Keratinocyte (primary cell): ENCODE measurements around the gene APMAP. TPM values are rescaled to one million over a fixed set of nuclear protein-coding genes. Genes with fewer than 3 reads are reported as not detected.
"Not testable (repeated sequence)": the region's sequence is repeated elsewhere in the genome, so short reads cannot be mapped to it uniquely, and the experiment has no call there.

Source experiments
- DNase-seq: peaks from one replicate; pipeline ENCODE4 v3.0.0-alpha.2; 2011; ENCODE audit warnings: low read depth, missing footprints, low spot score
- FAIRE-seq: peaks from 2 replicates; lab custom pipeline; 2011; peaks lifted over from hg19 to GRCh38; lab: Jason Lieb, UNC
- H2AFZ ChIP-seq: 2 replicates; pipeline ENCODE4 v1.6.0; 2012; ENCODE audit warnings: low read length, control low read depth, inconsistent platforms; ENCODE audit not compliant: control insufficient read depth
- H3K27ac ChIP-seq: 2 replicates; pipeline ENCODE4 v1.5.1; 2011; ENCODE audit warnings: low read length; ENCODE audit not compliant: control insufficient read depth, insufficient read depth
- H3K27me3 ChIP-seq: 3 replicates; pipeline ENCODE4 v1.6.0; 2011; ENCODE audit warnings: low read length; ENCODE audit not compliant: control insufficient read depth, insufficient read depth; ENCODE audit errors: extremely low read depth
- H3K36me3 ChIP-seq, 2 experiments: 2 replicates in 1 of 2; 3 replicates in 1 of 2; pipeline ENCODE4 v1.5.1; 2011; ENCODE audit warnings: low read length in 2 of 2, mild to moderate bottlenecking in 1 of 2; ENCODE audit not compliant: control insufficient read depth in 2 of 2, insufficient read depth in 2 of 2; ENCODE audit errors: extremely low read depth in 1 of 2
- H3K4me1 ChIP-seq: 3 replicates; pipeline ENCODE4 v1.5.1; 2011; ENCODE audit warnings: low read length; ENCODE audit not compliant: control insufficient read depth, insufficient read depth; ENCODE audit errors: extremely low read depth
- H3K4me2 ChIP-seq: 3 replicates; pipeline ENCODE4 v1.6.0; 2011; ENCODE audit warnings: low read depth, low read length; ENCODE audit not compliant: control insufficient read depth, insufficient read depth; ENCODE audit errors: extremely low read depth
- H3K4me3 ChIP-seq, 3 experiments: fragments of 200-600 bp in 1 of 3; sonication (generic) in 1 of 3; 2 replicates in 2 of 3; 3 replicates in 1 of 3; pipeline ENCODE4 v1.5.1; 2011 to 2016; ENCODE audit warnings: low read length in 3 of 3, mild to moderate bottlenecking in 3 of 3, control low read depth in 2 of 3, inconsistent platforms in 1 of 3, low read depth in 1 of 3, mixed read lengths in 1 of 3, mixed run types in 1 of 3, moderate library complexity in 1 of 3; ENCODE audit not compliant: control insufficient read depth in 2 of 3, insufficient read depth in 2 of 3; ENCODE audit errors: extremely low read depth in 1 of 3
- H3K79me2 ChIP-seq: 2 replicates; pipeline ENCODE4 v1.6.0; 2012; ENCODE audit warnings: low read length; ENCODE audit not compliant: control insufficient read depth, insufficient read depth
- H3K9ac ChIP-seq: 3 replicates; pipeline ENCODE4 v1.6.0; 2011; ENCODE audit warnings: low read length; ENCODE audit not compliant: control insufficient read depth, insufficient read depth; ENCODE audit errors: extremely low read depth
- H3K9me1 ChIP-seq: 3 replicates; pipeline ENCODE4 v1.6.0; 2011; ENCODE audit warnings: low read length; ENCODE audit not compliant: control insufficient read depth, insufficient read depth; ENCODE audit errors: extremely low read depth
- H3K9me3 ChIP-seq: 2 replicates; pipeline ENCODE4 v1.5.1; 2012; ENCODE audit warnings: low read depth, low read length; ENCODE audit not compliant: control insufficient read depth
- H4K20me1 ChIP-seq: 3 replicates; pipeline ENCODE4 v1.6.0; 2011; ENCODE audit warnings: low read length; ENCODE audit not compliant: control insufficient read depth, insufficient read depth; ENCODE audit errors: extremely low read depth
- EZH2 ChIP-seq: IDR thresholded peaks from one replicate; pipeline ENCODE4 v1.6.1; 2012; ENCODE audit warnings: inconsistent platforms, mild to moderate bottlenecking, low read length, moderate library complexity
- dilution Hi-C: fragments of 300-500 bp; cut with MboI; formaldehyde crosslinking; loops from one replicate; pipeline ENCODE4 v1.7.0; 2020; ENCODE audit warnings: low sequenced_read_pairs; ENCODE audit not compliant: extremely low pct_ligation_motif_present
- polyA plus RNA-seq, 5 experiments: library from polyadenylated mRNA; depleted of rRNA in 3 of 5; stranded (reverse) in 3 of 5; stranded (forward) in 1 of 5; unstranded in 1 of 5; fragments of >200 nt; gene quantifications; 1 replicate in 1 of 5; 2 replicates in 3 of 5; 3 replicates in 1 of 5; pipeline versions ENCODE4 v1.2.1 to v1.2.3, GENCODE V29; 2011 to 2012; ENCODE audit warnings: missing spikeins in 2 of 5, low read depth in 1 of 5, low replicate concordance in 1 of 5
- TF ChIP-seq, protein P1 (sequence below), 3 experiments: IDR thresholded peaks in 1 of 3; conservative IDR thresholded peaks in 1 of 3; optimal IDR thresholded peaks in 1 of 3; 2 replicates in 2 of 3; 3 replicates in 1 of 3; pipeline versions ENCODE3 to v1.5.1; 2011; ENCODE audit warnings: low read length in 3 of 3, mild to moderate bottlenecking in 3 of 3, moderate library complexity in 2 of 3, control low read depth in 1 of 3, inconsistent platforms in 1 of 3; ENCODE audit not compliant: insufficient read depth in 2 of 3; ENCODE audit errors: extremely low read depth in 1 of 3

APMAP gene
- polyA plus RNA-seq, 1 donor (not counting 4 experiments of a cell fraction or from before 2014, with no cell fraction given) = 48.9 TPM

DNA sequence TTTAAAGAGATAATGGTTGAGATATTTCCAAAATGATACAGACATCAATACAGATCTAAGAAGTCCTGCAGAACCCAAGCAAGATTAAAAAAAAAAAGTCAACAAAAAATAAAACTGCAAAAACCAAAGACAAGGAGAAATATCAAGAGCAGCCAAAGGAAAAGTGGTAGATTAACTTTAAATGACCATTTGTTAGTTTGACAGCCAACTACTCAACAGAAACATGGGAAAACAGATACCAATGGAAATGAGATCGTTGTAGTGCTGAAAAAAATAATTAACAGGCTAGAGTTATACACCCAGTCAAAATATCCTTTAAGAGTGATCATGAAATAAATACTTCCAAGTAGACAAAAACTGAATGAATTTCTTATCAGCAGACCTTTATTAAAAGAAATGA is 10.5 kb upstream of the APMAP start:
- DNase-seq (no peak), FAIRE-seq (no peak)
- Histone ChIP-seq H3K9me1 (no peaks in the 10 kb centered on the region), H3K4me2 (no peak overlapping the region), H3K9me3 (no peaks in the 10 kb centered on the region), H3K4me1 (peaks cover 15% of the 10 kb centered on the region), H3K27ac (no peak overlapping the region), H3K9ac (no peak overlapping the region), H3K27me3 (peaks cover 6% of the 10 kb centered on the region), H3K79me2 (no peaks in the 10 kb centered on the region), H3K36me3 (no peaks in the 10 kb centered on the region), H2AFZ (no peak overlapping the region), H4K20me1 (no peaks in the 10 kb centered on the region), H3K4me3 (no peak overlapping the region)
- dilution Hi-C loops = no loop called here
- TF ChIP-seq EZH2 = no peak
- TF ChIP-seq, protein P1, sequence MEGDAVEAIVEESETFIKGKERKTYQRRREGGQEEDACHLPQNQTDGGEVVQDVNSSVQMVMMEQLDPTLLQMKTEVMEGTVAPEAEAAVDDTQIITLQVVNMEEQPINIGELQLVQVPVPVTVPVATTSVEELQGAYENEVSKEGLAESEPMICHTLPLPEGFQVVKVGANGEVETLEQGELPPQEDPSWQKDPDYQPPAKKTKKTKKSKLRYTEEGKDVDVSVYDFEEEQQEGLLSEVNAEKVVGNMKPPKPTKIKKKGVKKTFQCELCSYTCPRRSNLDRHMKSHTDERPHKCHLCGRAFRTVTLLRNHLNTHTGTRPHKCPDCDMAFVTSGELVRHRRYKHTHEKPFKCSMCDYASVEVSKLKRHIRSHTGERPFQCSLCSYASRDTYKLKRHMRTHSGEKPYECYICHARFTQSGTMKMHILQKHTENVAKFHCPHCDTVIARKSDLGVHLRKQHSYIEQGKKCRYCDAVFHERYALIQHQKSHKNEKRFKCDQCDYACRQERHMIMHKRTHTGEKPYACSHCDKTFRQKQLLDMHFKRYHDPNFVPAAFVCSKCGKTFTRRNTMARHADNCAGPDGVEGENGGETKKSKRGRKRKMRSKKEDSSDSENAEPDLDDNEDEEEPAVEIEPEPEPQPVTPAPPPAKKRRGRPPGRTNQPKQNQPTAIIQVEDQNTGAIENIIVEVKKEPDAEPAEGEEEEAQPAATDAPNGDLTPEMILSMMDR (optimal IDR thresholded peaks at IDR 0.05 in 1 of 3, IDR thresholded peaks at IDR 0.05 in 1 of 3, conservative IDR thresholded peaks at IDR 0.05 in 1 of 3; ENCODE audit: extremely low read depth in 1 of 3, insufficient read depth in 2 of 3, low read length in 3 of 3) = no peak

DNA sequence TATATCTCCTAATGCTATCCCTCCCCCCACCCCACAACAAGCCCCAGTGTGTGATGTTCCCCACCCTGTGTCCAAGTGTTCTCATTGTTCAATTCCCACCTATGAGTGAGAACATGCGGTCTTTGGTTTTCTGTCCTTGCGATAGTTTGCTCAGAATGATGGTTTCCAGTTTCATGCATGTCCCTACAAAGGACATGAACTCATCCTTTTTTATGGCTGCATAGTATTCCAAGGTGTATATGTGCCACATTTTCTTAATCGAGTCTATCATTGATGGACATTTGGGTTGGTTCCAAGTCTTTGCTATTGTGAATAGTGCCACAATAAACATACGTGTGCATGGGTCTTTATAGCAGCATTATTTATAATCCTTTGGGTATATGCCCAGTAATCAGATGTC is 8.8 kb upstream of the APMAP start:
- DNase-seq, H3K9me1 ChIP-seq, FAIRE-seq, H3K4me3 ChIP-seq, H3K79me2 ChIP-seq, H3K27ac ChIP-seq, H2AFZ ChIP-seq, H3K4me2 ChIP-seq, H3K36me3 ChIP-seq, H3K9ac ChIP-seq, H3K27me3 ChIP-seq, H3K9me3 ChIP-seq, H4K20me1 ChIP-seq, dilution Hi-C loops: not testable (repeated sequence)
- peaks cover 15% of the 10 kb centered on the region for H3K4me1 ChIP-seq

DNA sequence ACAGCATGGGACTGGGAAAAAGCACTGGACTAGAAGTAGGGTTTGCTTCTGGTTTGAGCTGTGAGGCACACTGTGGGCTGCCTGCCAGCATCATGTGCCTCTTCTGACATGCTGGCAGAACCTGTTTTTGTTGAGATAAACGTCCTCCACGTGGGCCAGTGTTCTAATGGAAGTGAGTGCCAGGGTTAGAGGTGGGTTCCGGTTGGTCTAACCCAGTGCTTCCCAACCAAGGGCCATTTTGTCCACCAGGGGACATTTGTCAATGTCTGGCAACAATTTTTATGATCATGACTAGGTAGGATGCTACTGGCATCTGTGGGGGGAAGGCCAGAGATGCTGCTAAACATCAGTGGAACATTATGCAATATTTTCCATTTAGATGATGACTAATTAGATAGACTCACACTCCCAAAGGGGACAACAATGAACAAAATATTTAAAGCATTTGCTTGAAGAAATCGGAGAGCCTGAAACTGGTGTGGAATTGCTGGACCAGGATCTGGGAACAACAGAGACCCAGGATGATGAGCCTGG is 7.8 kb upstream of the APMAP start:
- H2AFZ ChIP-seq = no peak overlapping the region
- peak; percentile 48 for DNase-seq
- TF ChIP-seq EZH2 = no peak
- TF ChIP-seq, protein P1 (optimal IDR thresholded peaks at IDR 0.05 in 1 of 3, IDR thresholded peaks at IDR 0.05 in 1 of 3, conservative IDR thresholded peaks at IDR 0.05 in 1 of 3; ENCODE audit: extremely low read depth in 1 of 3, insufficient read depth in 2 of 3, low read length in 3 of 3) = peak in 2 of 3 experiments; percentile 19 to 24
- H3K79me2 ChIP-seq = no peaks in the 10 kb centered on the region
- no peaks in the 10 kb centered on the region for H4K20me1 ChIP-seq
- H3K4me2 ChIP-seq = peak overlapping the region; percentile 30
- peak; percentile 95 for FAIRE-seq
- H3K9me3 ChIP-seq = no peaks in the 10 kb centered on the region
- peaks cover 7% of the 10 kb centered on the region for H3K27me3 ChIP-seq
- H3K4me1 ChIP-seq = peaks cover 15% of the 10 kb centered on the region
- dilution Hi-C loops = no loop called here
- H3K9ac ChIP-seq = no peak overlapping the region
- no peak overlapping the region for H3K4me3 ChIP-seq
- peak overlapping the region; percentile 10 for H3K27ac ChIP-seq
- H3K9me1 ChIP-seq = no peaks in the 10 kb centered on the region
- H3K36me3 ChIP-seq = no peaks in the 10 kb centered on the region
